Bone marrow (tissue), 2 donors: Measurements from ENCODE around the gene GIPC2.
"Not testable (repeated sequence)": the region's sequence is repeated elsewhere in the genome, so short reads cannot be mapped to it uniquely, and the experiment has no call there.

Experiments
- DNase-seq, 2 donors: peaks; one replicate each; lab custom pipeline; 2025; lab: John Stamatoyannopoulos, UW

GIPC2 gene, protein sequence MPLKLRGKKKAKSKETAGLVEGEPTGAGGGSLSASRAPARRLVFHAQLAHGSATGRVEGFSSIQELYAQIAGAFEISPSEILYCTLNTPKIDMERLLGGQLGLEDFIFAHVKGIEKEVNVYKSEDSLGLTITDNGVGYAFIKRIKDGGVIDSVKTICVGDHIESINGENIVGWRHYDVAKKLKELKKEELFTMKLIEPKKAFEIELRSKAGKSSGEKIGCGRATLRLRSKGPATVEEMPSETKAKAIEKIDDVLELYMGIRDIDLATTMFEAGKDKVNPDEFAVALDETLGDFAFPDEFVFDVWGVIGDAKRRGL

DNA sequence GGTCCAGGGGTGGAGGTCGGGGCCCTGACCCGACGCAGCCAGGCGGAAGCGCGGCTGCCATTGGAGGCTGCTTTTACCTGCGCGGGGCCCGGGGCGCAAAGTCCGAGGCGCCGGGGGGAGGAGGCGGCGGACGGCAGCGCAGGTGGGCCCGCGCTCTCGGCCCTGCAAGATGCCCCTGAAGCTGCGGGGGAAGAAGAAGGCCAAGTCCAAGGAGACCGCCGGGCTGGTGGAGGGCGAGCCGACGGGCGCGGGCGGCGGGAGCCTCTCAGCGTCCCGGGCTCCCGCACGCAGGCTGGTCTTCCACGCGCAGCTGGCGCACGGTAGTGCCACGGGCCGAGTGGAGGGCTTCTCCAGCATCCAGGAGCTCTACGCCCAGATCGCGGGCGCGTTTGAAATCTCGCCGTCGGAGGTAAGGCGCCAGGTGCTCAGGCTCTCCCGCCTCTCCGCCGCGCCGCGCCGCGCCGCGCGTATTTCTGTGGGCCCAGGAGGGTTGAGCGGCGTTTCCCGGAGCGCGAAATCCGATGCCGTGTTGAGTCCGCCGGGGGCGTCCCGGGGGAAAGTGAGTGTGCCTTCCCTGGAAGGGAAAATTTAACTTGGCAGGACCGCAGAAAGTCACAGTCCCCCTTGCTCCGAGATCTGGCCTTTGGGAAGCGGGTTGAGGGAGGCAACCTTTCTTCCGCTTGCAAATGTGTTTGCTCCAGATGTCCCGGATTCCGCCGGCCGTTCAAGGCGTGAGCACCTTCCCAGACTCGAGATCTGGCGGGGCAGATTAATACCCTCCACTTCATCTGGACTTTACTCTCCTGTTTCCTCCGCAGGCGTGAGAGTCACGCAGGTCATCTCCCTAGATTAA, at the start of gene GIPC2:
GIPC2 (plus strand) TSS at position 41 of the 853 bp plus-strand sequence; CDS start at position 170, 129 bp downstream.
- no peak for DNase-seq

DNA sequence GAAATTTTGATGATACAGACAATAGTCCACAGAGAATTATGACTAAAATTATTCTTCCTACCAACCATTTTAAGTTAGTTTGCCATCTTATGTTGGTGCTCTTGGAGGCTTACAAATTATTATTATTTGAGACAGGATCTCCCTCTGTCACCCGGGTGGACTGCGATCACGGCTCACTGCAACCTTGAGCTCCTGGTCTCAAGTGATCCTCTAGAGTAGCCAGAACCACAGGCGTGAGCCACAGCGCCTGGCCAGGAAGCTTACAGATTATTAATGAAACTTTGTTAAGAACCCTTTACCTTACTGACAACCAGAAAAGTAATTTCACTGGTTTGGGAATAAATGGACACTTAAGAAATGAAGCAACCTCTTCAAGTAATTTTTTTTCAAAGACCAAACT, 49.0 kb upstream of the GIPC2 start:
- DNase-seq = no peak

DNA sequence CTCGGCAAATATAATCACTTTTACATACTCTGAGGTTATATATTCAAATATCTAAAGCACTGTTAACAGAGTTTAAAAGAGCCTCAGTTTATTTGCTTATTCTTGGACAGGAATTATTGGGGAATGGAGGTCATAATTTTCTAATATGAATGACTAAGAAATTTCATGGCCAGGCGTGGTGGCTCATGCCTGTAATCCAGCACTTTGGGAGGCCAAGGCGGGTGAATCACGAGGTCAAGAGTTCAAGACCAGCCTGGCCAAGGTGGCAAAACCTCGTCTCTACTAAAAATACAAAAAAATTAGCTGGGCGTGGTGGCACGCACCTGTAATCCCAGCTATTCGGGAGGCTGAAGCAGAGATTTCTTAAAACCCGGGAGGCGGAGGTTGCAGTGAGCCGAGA, 45.2 kb upstream of the GIPC2 start:
- DNase-seq = not testable (repeated sequence)

GRCh38 chr1:78003070-78003746, 42.6 kb upstream of the GIPC2 start:
- DNase-seq = no peak

GRCh38 chr1:78003882-78004718, 41.7 kb upstream of the GIPC2 start:
- peak in 1 of 2 donors; percentile 86 for DNase-seq

GRCh38 chr1:78004719-78005447, 40.9 kb upstream of the GIPC2 start, which contains the start of gene DNAJB4:
Gene DNAJB4 (plus strand): TSS chr1:78004939. CDS start chr1:78005111, 172 bp downstream.
- peak in 1 of 2 donors; percentile 96 for DNase-seq

GRCh38 chr1:78005448-78005722, 40.4 kb upstream of the GIPC2 start:
- DNase-seq = no peak

DNA sequence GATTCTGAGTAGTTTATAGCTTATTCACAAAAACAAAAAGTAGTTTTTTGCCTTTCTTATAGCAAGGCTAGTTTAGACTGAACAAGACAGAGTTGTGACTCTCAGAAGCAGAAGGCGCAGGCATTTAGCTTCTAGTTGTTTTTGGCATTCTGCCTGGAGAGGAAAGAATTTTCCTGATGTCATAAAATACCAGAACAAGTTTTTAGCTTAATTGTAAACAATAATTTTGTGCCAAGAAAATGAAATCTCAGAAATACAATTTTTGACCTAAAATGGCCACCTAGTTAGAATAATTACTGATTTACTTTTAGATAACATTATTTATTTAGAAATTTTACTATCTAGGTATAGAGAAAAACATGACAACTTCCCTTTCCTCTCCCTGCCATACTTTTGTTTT, 40.0 kb upstream of the GIPC2 start:
- no peak for DNase-seq

- no peak for DNase-seq
Observed at GRCh38 chr1:78006521-78006920, 39.2 kb upstream of the GIPC2 start.

GRCh38 chr1:78007677-78008341, 38.0 kb upstream of the GIPC2 start:
- DNase-seq = no peak

DNA sequence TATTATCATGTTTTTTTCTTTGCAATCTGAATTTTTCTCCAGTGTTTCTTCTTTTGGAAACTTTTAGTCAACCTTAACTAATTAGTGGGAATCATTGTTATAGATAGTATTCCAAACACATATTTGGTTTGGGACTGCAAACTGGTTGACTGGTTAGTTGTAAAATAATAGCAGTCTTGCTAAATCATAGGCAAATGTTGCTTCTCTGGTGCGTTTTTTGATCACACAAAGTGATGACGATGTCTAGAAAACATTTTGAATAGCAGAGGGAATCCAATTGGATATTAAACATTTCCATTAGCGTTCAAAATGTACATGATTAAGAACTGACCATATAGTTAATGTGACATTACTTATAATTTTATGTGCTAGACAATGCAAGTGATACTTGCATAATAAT, 36.5 kb upstream of the GIPC2 start:
- DNase-seq = no peak

GRCh38 chr1:78009836-78010235, 35.9 kb upstream of the GIPC2 start:
- no peak for DNase-seq

GRCh38 chr1:78011050-78011449, 34.7 kb upstream of the GIPC2 start:
- DNase-seq = no peak

- no peak for DNase-seq
Observed at GRCh38 chr1:78015148-78015547, 30.6 kb upstream of the GIPC2 start.

DNA sequence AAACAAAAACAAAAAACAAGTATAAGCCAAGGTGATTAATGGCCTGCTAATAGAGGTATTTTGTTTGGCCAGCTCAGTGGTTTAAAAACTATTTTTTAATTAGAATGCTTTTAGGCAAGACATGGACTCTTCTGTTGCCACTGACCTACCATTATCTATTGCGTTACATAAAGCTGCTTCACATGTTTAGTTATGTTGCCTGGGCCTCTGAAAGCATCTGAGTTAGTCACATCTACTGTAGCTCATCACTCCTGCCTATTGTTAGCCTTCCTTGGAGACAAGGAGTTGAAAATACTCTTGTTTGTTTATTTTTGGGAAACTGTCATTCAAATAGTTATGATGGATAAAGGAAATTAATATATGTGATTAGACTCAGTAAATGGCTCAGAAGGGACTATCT, 26.7 kb upstream of the GIPC2 start:
- no peak for DNase-seq

GRCh38 chr1:78021134-78021533, 24.6 kb upstream of the GIPC2 start:
- not testable (repeated sequence) for DNase-seq

GRCh38 chr1:78029793-78030192, 16.0 kb upstream of the GIPC2 start:
- no peak for DNase-seq

- DNase-seq = no peak
Observed at GRCh38 chr1:78032996-78033796, 12.6 kb upstream of the GIPC2 start.

DNA sequence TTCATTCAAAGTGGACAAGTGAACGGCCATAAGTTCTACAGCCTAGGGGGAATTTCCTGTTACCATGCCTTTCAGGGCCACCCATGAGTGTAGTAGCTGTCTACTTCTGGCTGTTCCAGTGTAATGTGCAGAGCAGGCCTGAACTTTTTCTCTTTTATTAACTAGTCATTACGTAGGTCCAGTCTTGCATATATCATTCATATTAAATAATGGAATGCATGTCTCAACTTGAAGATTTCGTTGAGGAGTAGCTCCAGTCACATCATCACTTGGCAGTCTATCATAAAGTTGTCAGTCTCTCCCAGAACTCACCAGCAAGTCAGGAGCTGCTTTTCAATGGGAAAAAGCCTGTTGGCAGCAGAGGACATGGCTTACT, 12.0 kb upstream of the GIPC2 start:
- no peak for DNase-seq

GRCh38 chr1:78035121-78035520, 10.6 kb upstream of the GIPC2 start:
- DNase-seq = no peak
